Loucy (cell line): Measurements from ENCODE around the gene TNPO1.
"Not testable (repeated sequence)": the region's sequence is repeated elsewhere in the genome, so short reads cannot be mapped to it uniquely, and the experiment has no call there.

Experiments
- H2AFZ ChIP-seq: fragments of 200-600 bp; sonication (generic); 2 replicates; pipeline ENCODE4 v1.6.0; 2016; ENCODE audit warnings: antibody characterized with exemption, mild to moderate bottlenecking, low read length, moderate library complexity
- H3F3A ChIP-seq: fragments of 200-600 bp; 2 replicates; pipeline ENCODE4 v1.6.0; 2016; ENCODE audit warnings: antibody characterized with exemption, low read depth, mild to moderate bottlenecking
- H3K27me3 ChIP-seq: fragments of 200-600 bp; sonication (generic); 2 replicates; pipeline ENCODE4 v1.6.1; 2014; ENCODE audit warnings: low read length, mild to moderate bottlenecking; ENCODE audit not compliant: insufficient read depth, poor library complexity, severe bottlenecking
- H3K36me3 ChIP-seq: fragments of 200-600 bp; sonication (generic); 2 replicates; pipeline ENCODE4 v1.6.1; 2016; ENCODE audit warnings: low read length; ENCODE audit not compliant: insufficient read depth
- H3K4me1 ChIP-seq: fragments of 200-600 bp; sonication (generic); 2 replicates; pipeline ENCODE4 v1.5.1; 2014; ENCODE audit warnings: low read length, mild to moderate bottlenecking; ENCODE audit not compliant: insufficient read depth, poor library complexity, severe bottlenecking
- H3K4me2 ChIP-seq: fragments of 200-600 bp; sonication (generic); 2 replicates; pipeline ENCODE4 v1.6.0; 2014; ENCODE audit warnings: antibody characterized with exemption, low read length, low read depth, mild to moderate bottlenecking; ENCODE audit not compliant: poor library complexity, severe bottlenecking
- H3K4me3 ChIP-seq: fragments of 200-600 bp; sonication (generic); 2 replicates; pipeline ENCODE4 v1.5.1; 2014; ENCODE audit warnings: low read length, mild to moderate bottlenecking, mixed read lengths; ENCODE audit not compliant: poor library complexity, severe bottlenecking
- H3K79me2 ChIP-seq: fragments of 200-600 bp; sonication (generic); 2 replicates; pipeline ENCODE4 v1.6.1; 2014; ENCODE audit warnings: low read length; ENCODE audit not compliant: insufficient read depth
- H3K9ac ChIP-seq: fragments of 200-600 bp; sonication (generic); 2 replicates; pipeline ENCODE4 v1.6.0; 2014; ENCODE audit warnings: mild to moderate bottlenecking, low read depth, low read length, moderate library complexity; ENCODE audit not compliant: poor library complexity, severe bottlenecking
- H3K9me2 ChIP-seq: fragments of 200-600 bp; sonication (generic); replicated peaks from 2 replicates; pipeline ENCODE4 v1.6.1; 2016; ENCODE audit warnings: low read depth, low read length, mixed read lengths
- H3K9me3 ChIP-seq: fragments of 200-600 bp; sonication (generic); 2 replicates; pipeline ENCODE4 v1.6.1; 2014; ENCODE audit warnings: mild to moderate bottlenecking, antibody characterized with exemption, low read length, low read depth; ENCODE audit not compliant: insufficient read depth
- H4K20me1 ChIP-seq: fragments of 200-600 bp; sonication (generic); 2 replicates; pipeline ENCODE4 v1.6.0; 2014; ENCODE audit warnings: antibody characterized with exemption, low read length, mild to moderate bottlenecking; ENCODE audit not compliant: insufficient read depth, poor library complexity, severe bottlenecking
- EZH2phosphoT487 ChIP-seq: fragments of 200-600 bp; IDR thresholded peaks from 2 replicates; pipeline ENCODE4 v1.6.1; 2018; ENCODE audit warnings: antibody characterized with exemption, mild to moderate bottlenecking, moderate library complexity, borderline replicate concordance
- TF ChIP-seq, protein P1 (sequence below): fragments of 200-600 bp; sonication (generic); conservative IDR thresholded peaks from 2 replicates; pipeline ENCODE4 v1.5.1; 2014; ENCODE audit warnings: mild to moderate bottlenecking, antibody characterized with exemption, low read length

Gene TNPO1

DNA sequence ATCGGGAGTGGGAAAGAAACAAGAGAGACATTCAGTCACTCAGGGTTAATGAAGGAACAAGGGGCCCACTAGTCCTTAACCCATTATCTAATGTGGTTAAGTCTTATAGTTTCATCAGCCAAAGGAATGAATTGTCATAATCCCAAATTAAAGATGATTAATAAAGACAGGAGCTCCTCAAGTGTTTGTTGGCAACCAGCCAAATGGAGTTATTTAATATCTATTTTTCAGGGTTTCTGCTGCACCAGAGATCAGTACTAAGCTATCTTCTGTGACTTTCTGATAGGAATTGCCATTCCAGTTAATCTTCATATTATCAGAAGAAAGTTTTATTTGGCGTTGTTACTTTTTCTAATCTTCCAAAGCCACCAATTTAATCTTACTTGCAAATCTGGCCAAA lies 105.4 kb downstream of the TNPO1 start:
- no peaks in the 10 kb centered on the region for H3K79me2 ChIP-seq
- no peak overlapping the region for H3K4me3 ChIP-seq
- H3K9me3 ChIP-seq = no peaks in the 10 kb centered on the region
- no peak overlapping the region for H2AFZ ChIP-seq
- no peaks in the 10 kb centered on the region for H3K4me1 ChIP-seq
- H3K4me2 ChIP-seq = no peak overlapping the region
- H4K20me1 ChIP-seq = no peaks in the 10 kb centered on the region
- H3K36me3 ChIP-seq = no peaks in the 10 kb centered on the region
- no peaks in the 10 kb centered on the region for H3K27me3 ChIP-seq
- H3K9ac ChIP-seq = no peak overlapping the region
- TF ChIP-seq, protein P1, sequence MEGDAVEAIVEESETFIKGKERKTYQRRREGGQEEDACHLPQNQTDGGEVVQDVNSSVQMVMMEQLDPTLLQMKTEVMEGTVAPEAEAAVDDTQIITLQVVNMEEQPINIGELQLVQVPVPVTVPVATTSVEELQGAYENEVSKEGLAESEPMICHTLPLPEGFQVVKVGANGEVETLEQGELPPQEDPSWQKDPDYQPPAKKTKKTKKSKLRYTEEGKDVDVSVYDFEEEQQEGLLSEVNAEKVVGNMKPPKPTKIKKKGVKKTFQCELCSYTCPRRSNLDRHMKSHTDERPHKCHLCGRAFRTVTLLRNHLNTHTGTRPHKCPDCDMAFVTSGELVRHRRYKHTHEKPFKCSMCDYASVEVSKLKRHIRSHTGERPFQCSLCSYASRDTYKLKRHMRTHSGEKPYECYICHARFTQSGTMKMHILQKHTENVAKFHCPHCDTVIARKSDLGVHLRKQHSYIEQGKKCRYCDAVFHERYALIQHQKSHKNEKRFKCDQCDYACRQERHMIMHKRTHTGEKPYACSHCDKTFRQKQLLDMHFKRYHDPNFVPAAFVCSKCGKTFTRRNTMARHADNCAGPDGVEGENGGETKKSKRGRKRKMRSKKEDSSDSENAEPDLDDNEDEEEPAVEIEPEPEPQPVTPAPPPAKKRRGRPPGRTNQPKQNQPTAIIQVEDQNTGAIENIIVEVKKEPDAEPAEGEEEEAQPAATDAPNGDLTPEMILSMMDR = no peak
- no peak for TF ChIP-seq EZH2phosphoT487
- no peaks in the 10 kb centered on the region for H3K9me2 ChIP-seq
- no peaks in the 10 kb centered on the region for H3F3A ChIP-seq

DNA sequence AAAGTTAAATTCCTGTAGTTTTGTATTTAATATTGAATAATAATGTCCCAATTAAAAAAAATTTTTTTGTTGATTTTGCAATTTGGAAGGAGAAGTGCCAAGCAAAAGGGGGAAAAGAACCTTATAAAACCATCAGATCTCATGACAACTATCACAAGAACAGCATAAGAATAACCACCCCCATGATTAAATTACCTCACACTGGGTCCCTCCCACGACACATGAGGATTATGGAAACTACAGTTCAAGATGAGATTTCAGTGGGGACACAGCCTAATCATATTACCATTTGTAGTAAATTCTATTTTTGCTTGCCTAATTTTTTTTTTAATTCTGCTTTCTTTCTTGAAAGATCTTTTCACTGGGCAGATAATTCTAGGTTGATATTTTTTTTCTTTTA lies 106.0 kb downstream of the TNPO1 start:
- H3K4me1 ChIP-seq = no peaks in the 10 kb centered on the region
- no peaks in the 10 kb centered on the region for H3K79me2 ChIP-seq
- TF ChIP-seq, protein P1 = no peak
- TF ChIP-seq EZH2phosphoT487 = no peak
- no peaks in the 10 kb centered on the region for H4K20me1 ChIP-seq
- H3F3A ChIP-seq = no peaks in the 10 kb centered on the region
- no peaks in the 10 kb centered on the region for H3K9me2 ChIP-seq
- H3K36me3 ChIP-seq = no peaks in the 10 kb centered on the region
- H3K4me2 ChIP-seq = no peak overlapping the region
- H3K9ac ChIP-seq = no peak overlapping the region
- H3K27me3 ChIP-seq = no peaks in the 10 kb centered on the region
- no peaks in the 10 kb centered on the region for H3K9me3 ChIP-seq
- no peak overlapping the region for H3K4me3 ChIP-seq
- no peak overlapping the region for H2AFZ ChIP-seq

DNA sequence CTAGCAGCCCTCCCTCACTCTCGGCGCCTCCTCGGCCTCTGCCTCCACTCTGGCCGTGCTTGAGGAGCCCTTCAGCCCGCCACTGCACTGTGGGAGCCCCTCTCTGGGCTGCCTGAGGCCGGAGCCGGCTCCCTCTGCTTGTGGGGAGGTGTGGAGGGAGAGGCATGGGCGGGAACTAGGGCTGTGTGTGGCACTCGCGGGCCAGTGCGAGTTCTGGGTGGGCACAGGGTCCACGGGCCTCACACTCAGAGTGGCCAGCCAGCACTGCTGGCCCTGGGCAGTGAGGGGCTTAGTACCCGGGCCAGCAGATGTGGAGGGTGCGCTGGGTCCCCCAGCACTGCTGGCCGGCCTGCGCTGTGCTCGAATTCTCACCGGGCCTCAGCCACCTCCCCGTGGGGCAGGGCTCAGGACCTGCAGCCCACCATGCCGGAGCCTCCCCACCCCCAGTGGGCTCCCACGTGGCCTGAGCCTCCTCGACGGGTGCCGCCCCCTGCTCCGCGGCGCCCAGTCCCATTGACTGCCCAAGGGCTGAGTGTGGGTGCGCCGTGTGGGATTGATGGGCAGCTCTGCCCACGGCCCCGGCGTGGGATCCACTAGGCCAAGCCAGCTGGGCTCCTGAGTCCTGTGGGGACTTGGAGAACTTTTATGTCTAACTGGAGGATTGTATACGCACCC lies 109.0 kb downstream of the TNPO1 start:
- Histone ChIP-seq H2AFZ (no peak overlapping the region), H3K4me1 (no peaks in the 10 kb centered on the region), H3K79me2 (no peaks in the 10 kb centered on the region), H3K4me3 (no peak overlapping the region), H3K9me2 (no peaks in the 10 kb centered on the region), H3K9ac (no peak overlapping the region), H3K9me3 (no peaks in the 10 kb centered on the region), H4K20me1 (no peaks in the 10 kb centered on the region), H3K36me3 (no peaks in the 10 kb centered on the region), H3F3A (no peaks in the 10 kb centered on the region), H3K27me3 (no peaks in the 10 kb centered on the region), H3K4me2 (no peak overlapping the region)
- TF ChIP-seq, protein P1 = no peak
- TF ChIP-seq EZH2phosphoT487 = no peak

DNA sequence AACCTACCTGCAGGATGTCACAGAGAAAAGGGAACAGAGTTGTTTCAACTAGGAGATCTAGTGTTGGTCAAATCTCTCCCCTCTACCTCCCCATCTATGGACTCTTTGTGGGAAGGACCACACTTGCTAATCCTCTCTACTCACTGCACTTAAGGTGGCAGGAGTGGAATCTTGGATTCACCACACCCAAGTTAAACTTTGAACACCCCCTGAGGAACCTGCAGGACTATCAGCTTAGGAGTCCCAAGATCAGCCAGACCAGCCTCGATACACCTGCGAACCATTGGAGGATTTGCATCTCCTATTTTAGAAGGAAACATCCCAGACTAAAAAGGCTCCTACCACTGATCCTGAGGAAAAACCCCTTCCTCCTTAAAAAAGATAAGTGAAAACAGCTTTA lies 116.2 kb downstream of the TNPO1 start:
- not testable (repeated sequence) for H3K4me2 ChIP-seq, H3K4me3 ChIP-seq

DNA sequence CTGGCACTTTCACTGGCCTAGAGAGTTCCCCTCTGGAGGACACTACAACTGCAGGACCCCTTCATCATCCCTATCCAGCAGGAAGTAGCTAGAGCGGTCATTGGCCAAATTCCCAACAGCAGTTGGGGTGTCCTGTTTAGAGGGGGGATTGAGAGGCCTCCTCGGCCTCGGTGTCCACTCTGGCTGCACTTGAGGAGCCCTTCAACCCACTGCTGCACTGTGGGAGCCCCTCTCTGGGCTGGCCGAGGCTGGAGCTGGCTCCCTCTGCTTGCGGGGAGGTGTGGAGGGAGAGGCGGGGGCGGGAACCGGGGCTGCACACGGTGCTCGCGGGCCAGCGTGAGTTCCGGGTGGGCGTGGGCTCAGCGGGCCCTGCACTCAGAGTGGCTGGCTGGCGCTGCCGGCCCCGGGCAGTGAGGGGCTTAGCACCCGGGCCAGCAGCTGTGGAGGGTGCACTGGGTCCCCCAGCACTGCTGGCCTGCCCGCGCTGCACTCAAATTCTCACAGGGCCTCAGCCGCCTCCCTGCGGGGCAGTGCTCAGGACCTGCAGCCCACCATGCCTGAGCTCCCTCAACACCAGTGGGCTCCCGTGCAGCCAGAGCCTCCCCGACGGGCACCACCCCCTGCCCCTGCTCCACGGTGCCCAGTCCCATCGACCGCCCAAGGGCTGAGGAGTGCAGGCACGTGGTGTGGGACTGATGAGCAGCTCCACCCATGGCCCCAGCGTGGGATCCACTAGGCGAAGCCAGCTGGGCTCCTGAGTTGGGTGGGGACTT lies 118.7 kb downstream of the TNPO1 start:
- H2AFZ ChIP-seq, H3K9me3 ChIP-seq, H3F3A ChIP-seq, H4K20me1 ChIP-seq, H3K27me3 ChIP-seq, H3K9me2 ChIP-seq, H3K36me3 ChIP-seq, H3K4me1 ChIP-seq, H3K9ac ChIP-seq, H3K4me2 ChIP-seq, H3K4me3 ChIP-seq, H3K79me2 ChIP-seq: not testable (repeated sequence)

More for the DNA sequence above, 116.2 kb downstream of the TNPO1 start:
- H3K27me3 ChIP-seq, H2AFZ ChIP-seq, H3K9me3 ChIP-seq, H3K9me2 ChIP-seq, H3F3A ChIP-seq, H3K9ac ChIP-seq, H3K79me2 ChIP-seq, H3K4me1 ChIP-seq, H4K20me1 ChIP-seq, H3K36me3 ChIP-seq: not testable (repeated sequence)
